ENCODE measurements around the gene ORAI2.

The ORAI2 gene

GRCh38 chr7:102395592-102395872 lies 37.8 kb upstream of the ORAI2 start:
- DNase-seq (ENCODE audit: low read depth) = peak; percentile 40
- H3K4me3 ChIP-seq (ENCODE audit: low read depth, low read length) = peak overlapping the region; percentile 94
- TF ChIP-seq CTCF (conservative IDR thresholded peaks at IDR 0.05; ENCODE audit: low read depth, low read length) = no peak

DNA sequence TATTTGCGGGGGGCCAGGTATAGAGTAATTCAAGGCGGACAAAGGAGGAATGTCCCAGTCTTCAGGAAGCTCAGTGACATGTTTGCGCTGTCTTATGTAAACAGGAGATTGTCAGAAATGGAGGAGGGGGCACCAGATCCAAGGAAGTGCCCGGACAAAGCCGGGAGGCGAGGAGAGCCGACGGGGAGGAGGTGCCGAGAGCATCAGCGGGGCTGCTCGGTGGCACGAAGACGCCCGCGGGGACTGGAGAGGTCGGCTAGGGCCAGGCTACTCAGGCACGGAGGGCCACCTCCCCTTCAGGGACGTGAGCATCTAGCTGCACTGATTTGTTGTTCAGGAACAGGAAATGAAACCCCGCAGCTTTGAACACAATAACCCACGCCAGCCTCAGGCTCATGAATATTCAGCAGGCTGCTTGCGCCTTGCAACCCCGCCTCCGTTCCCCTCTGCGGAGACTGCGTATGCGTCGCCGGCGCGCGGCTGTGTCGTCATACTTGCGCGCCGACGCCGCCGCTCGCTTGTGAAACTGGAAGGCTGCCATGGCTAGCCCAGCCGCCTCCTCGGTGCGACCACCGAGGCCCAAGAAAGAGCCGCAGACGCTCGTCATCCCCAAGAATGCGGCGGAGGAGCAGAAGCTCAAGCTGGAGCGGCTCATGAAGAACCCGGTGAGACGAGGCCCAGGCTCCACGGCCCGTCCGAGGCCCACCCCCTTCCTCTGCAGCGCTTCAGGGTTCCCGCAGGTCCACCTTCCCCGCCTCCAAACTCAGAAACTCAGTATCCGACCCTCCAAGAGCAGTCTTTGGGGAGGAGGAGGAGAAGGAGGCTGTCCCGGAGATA lies 37.3 kb upstream of the ORAI2 start, which contains the start of gene PRKRIP1:
Gene PRKRIP1 (plus strand): TSS at position 491 of the 837 bp plus-strand sequence. CDS start 49 bp downstream, at position 540.
- TF ChIP-seq CTCF (conservative IDR thresholded peaks at IDR 0.05; ENCODE audit: low read depth, low read length) = no peak
- peak within 1 kb of the TSS; percentile 94 for H3K4me3 ChIP-seq (ENCODE audit: low read depth, low read length)
- peak; percentile 96 for DNase-seq (ENCODE audit: low read depth)

GRCh38 chr7:102396710-102397019 lies 36.7 kb upstream of the ORAI2 start:
- H3K4me3 ChIP-seq (ENCODE audit: low read depth, low read length) = peak overlapping the region; percentile 94
- TF ChIP-seq CTCF (conservative IDR thresholded peaks at IDR 0.05; ENCODE audit: low read depth, low read length) = no peak
- DNase-seq (ENCODE audit: low read depth) = no peak

GRCh38 chr7:102398543-102398942 lies 34.8 kb upstream of the ORAI2 start:
- TF ChIP-seq CTCF (conservative IDR thresholded peaks at IDR 0.05; ENCODE audit: low read depth, low read length) = no peak
- no peak for DNase-seq (ENCODE audit: low read depth)
- H3K4me3 ChIP-seq (ENCODE audit: low read depth, low read length) = no peak overlapping the region

GRCh38 chr7:102400360-102400759 lies 33.0 kb upstream of the ORAI2 start:
- TF ChIP-seq CTCF (conservative IDR thresholded peaks at IDR 0.05; ENCODE audit: low read depth, low read length) = no peak
- H3K4me3 ChIP-seq (ENCODE audit: low read depth, low read length) = no peak overlapping the region
- DNase-seq (ENCODE audit: low read depth) = no peak

GRCh38 chr7:102403563-102403962 lies 29.8 kb upstream of the ORAI2 start:
- DNase-seq (ENCODE audit: low read depth) = no peak
- no peak for TF ChIP-seq CTCF (conservative IDR thresholded peaks at IDR 0.05; ENCODE audit: low read depth, low read length)
- no peak overlapping the region for H3K4me3 ChIP-seq (ENCODE audit: low read depth, low read length)
